Ecto neural progenitor cell (in vitro differentiated cells): ENCODE data around the gene CUTA.
"Not testable (repeated sequence)": the region's sequence is repeated elsewhere in the genome, so short reads cannot be mapped to it uniquely, and the experiment has no call there.

Experiments used
- DNase-seq: peaks from one replicate; pipeline ENCODE4 v3.0.0-alpha.2; 2018; ENCODE audit warnings: low spot score

Gene CUTA

GRCh38 chr6:33367715-33368025 lies 50.2 kb downstream of the CUTA start:
- not testable (repeated sequence) for DNase-seq

DNA sequence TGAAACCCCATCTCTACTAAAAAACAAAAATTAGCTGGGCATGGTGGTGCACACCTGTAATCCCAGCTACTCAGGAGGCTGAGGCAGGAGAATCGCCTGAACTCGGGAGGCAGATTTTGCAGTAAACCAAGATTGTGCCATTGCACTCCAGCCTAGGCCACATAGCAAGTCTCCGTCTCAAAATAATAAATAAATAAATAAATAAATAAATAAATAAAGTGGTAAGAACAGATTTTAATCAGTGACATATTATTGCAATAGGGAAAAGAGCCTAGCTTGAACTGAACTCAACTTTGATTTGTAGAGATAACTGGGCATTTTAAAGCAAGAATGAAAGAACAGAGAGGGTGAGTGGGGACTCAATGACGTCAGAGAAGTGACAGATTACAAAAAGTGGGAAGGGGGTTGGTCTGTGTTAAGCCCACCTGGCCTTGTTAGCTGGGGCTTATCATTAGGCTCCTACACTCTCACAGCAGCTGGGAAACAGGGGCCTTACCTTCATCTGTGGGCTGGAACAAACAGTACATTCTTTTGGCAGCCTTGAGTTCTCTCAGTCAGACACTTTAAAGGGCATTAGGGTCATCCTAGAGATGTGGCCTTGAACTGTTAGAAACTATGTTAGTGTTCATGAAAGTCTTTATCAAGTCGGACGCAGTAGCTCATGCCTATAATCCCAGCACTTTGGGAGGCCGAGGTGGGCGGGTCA lies 50.7 kb downstream of the CUTA start:
- DNase-seq: no peak
